Fibroblast of the aortic adventitia (primary cell): ENCODE results near the gene GRK3. TPM values are rescaled to one million over a fixed set of nuclear protein-coding genes. Genes with fewer than 3 reads are reported as not detected.

Experiments
- DNase-seq: peaks from one replicate; pipeline ENCODE4 v3.0.0-alpha.2; 2010; ENCODE audit warnings: low read depth
- H3K4me3 ChIP-seq: 2 replicates; pipeline ENCODE4 v1.5.1; 2011; ENCODE audit warnings: low read depth, mild to moderate bottlenecking, control low read depth, low read length, moderate library complexity
- total RNA-seq: library from RNA; depleted of rRNA; stranded (reverse); fragments of >200 nt; gene quantifications from 2 replicates; pipeline ENCODE4 v1.2.3, GENCODE V29; 2012; ENCODE audit warnings: low replicate concordance
- TF ChIP-seq, protein P1 (sequence below): IDR thresholded peaks from 2 replicates; pipeline ENCODE4 v1.5.1; 2011; ENCODE audit warnings: mild to moderate bottlenecking, low read length, control low read depth, inconsistent platforms; ENCODE audit not compliant: insufficient read depth

GRK3 gene
- total RNA-seq, 1 donor = 1.3 TPM

- TF ChIP-seq, protein P1, sequence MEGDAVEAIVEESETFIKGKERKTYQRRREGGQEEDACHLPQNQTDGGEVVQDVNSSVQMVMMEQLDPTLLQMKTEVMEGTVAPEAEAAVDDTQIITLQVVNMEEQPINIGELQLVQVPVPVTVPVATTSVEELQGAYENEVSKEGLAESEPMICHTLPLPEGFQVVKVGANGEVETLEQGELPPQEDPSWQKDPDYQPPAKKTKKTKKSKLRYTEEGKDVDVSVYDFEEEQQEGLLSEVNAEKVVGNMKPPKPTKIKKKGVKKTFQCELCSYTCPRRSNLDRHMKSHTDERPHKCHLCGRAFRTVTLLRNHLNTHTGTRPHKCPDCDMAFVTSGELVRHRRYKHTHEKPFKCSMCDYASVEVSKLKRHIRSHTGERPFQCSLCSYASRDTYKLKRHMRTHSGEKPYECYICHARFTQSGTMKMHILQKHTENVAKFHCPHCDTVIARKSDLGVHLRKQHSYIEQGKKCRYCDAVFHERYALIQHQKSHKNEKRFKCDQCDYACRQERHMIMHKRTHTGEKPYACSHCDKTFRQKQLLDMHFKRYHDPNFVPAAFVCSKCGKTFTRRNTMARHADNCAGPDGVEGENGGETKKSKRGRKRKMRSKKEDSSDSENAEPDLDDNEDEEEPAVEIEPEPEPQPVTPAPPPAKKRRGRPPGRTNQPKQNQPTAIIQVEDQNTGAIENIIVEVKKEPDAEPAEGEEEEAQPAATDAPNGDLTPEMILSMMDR = no peak
- no peak for DNase-seq
- H3K4me3 ChIP-seq = no peak overlapping the region
These were observed 188.2 kb downstream of the GRK3 start for GRCh38 chr22:25752615-25753214.

GRCh38 chr22:25753252-25753651, 188.8 kb downstream of the GRK3 start:
- TF ChIP-seq, protein P1 = no peak
- H3K4me3 ChIP-seq = no peak overlapping the region
- DNase-seq = no peak

DNA sequence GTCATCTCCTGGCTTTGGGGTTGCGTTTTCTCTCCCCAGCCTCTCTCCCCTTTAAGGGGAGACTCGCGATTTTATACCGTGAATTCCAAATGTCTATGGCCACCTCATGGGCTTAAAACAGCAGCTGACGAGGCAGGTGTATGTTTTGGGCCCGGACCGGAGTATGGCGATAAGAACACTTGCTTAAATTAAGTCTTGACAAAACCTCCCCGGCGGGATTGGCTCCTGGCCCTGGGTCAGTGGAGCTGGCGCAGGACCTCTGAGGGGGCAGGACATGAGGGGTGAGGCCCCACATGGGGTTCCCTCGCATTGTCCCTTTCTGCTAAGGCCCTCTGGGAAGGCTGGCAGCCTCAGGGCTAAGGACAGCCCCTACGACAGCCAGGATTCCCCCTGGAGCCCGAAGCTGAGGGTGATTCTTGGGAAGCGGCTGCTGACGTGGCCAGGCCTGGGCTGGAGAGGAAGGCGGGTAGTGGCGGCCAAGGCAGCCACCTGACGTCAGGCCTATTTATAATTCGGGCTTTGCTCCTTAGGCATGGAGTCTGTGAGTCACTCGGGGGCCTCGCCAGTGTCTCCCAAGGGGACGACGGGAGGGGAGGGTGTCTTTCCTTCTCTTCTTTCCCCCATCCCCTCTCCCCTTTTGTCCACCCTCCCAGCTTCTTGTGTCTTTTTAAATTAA, 190.2 kb downstream of the GRK3 start:
- TF ChIP-seq, protein P1 = no peak
- DNase-seq = peak; percentile 85
- H3K4me3 ChIP-seq = no peak overlapping the region

- TF ChIP-seq, protein P1 = no peak
- no peak for DNase-seq
These were observed 193.2 kb downstream of the GRK3 start for GRCh38 chr22:25757686-25758085.

GRCh38 chr22:25758316-25758715, 193.8 kb downstream of the GRK3 start:
- TF ChIP-seq, protein P1 = no peak
- DNase-seq = no peak
- no peak overlapping the region for H3K4me3 ChIP-seq

More at GRCh38 chr22:25757686-25758085, 193.2 kb downstream of the GRK3 start:
- no peak overlapping the region for H3K4me3 ChIP-seq

GRCh38 chr22:25759825-25760231, 195.4 kb downstream of the GRK3 start:
- DNase-seq = peak; percentile 98
- no peak overlapping the region for H3K4me3 ChIP-seq
- TF ChIP-seq, protein P1 = no peak
